ENCODE results near the gene RSPH4A.

GRCh38 chr6:116596815-116597214 lies 19.5 kb upstream of the RSPH4A start:
- no peak for TF ChIP-seq EP300 (IDR thresholded peaks at IDR 0.05)
- TF ChIP-seq, protein P1, sequence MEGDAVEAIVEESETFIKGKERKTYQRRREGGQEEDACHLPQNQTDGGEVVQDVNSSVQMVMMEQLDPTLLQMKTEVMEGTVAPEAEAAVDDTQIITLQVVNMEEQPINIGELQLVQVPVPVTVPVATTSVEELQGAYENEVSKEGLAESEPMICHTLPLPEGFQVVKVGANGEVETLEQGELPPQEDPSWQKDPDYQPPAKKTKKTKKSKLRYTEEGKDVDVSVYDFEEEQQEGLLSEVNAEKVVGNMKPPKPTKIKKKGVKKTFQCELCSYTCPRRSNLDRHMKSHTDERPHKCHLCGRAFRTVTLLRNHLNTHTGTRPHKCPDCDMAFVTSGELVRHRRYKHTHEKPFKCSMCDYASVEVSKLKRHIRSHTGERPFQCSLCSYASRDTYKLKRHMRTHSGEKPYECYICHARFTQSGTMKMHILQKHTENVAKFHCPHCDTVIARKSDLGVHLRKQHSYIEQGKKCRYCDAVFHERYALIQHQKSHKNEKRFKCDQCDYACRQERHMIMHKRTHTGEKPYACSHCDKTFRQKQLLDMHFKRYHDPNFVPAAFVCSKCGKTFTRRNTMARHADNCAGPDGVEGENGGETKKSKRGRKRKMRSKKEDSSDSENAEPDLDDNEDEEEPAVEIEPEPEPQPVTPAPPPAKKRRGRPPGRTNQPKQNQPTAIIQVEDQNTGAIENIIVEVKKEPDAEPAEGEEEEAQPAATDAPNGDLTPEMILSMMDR (IDR thresholded peaks at IDR 0.05) = no peak
